ENCODE results near the gene ACSBG1.
A peak's percentile ranks its signal among the peaks of the same experiment; 100 is the strongest.

The ACSBG1 gene

DNA sequence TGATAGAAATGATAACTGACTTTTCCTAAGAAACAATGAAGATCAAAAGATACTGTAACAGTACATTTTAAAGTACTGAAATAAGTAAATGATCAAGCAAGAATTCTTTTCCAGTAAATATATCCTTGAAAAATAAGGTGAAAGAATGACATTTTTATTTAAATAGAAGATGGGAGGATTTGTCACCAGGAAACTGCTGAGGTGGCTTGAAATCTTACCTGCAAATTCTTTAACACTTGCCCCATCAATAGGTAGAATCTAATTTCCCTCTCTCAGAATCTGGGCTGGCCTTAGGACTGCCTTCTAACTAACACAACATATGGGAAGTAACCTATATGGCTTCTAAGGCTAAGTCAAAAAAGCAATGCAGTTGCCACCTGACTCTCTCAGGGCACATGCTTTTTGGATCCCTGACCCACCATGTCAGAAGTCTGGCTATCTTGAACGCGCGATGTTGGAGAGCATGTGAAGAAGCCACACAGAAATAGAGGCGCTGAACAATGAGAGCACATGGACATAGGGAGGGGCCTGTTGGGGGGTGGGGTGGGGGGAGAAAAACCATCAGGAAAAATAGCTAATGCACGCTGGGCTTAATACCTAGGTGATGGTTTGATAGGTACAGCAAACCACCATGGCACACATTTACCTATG, 11.5 kb downstream of the ACSBG1 start:
- no peak for DNase-seq (ENCODE audit: low read depth)

DNA sequence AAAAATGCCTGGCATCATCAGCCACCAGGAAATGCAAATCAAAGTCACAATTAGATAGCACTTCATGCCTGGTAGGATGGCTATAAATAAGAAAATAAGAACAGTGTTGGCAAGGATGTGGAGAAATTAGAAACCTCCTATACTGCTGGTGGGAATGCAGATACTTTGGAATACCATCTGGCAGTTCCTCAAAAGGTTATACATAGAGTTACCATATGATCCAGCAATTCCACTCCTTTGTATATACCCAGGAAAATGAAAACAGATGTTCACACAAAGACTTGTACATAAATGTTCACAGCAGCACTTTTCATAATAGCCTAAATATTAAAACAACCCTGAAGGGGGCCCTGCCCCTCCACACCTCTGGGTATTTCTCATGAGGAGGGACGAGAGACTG, 13.7 kb downstream of the ACSBG1 start:
- no peak for DNase-seq (ENCODE audit: low read depth)

DNA sequence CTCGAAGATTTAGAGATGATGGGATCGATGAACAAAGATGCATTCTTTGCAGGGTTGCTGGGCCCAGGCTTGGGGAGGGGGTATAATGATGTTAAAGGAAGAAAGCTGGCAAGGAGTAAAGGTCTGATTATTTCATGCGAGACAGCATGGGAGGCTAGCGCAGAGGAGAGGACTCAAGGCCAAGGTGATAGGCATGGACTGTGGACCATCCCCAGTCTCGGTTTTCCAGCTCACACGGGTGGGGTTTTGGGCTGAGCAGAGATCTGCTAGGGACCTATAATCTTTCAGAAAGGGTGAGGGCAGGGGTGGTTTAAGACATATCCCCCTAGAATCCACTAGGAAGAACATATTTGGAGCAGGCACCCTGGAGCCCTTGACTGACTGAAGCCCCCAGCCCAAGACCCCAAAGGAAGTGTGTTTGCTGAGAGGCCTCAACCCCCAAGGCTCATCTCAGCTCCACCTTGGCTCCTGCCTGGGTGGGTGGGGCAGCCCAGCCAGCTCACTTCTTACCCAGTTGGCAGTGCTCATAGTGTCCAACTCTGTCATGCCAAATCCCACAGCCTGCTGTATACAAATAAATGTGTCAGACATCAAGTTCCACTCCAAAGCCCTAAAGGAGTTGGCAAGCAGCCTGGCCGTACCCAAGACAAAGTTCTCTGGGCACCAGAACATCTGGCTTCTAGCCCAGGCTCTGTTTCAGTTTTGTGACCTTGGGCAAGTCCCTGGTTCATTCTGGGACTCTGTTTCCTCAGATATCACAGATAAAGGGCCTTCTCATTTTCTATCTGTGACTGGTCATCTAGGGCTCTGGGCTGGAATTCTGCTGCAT, 17.9 kb downstream of the ACSBG1 start:
- DNase-seq (ENCODE audit: low read depth), result no peak

DNA sequence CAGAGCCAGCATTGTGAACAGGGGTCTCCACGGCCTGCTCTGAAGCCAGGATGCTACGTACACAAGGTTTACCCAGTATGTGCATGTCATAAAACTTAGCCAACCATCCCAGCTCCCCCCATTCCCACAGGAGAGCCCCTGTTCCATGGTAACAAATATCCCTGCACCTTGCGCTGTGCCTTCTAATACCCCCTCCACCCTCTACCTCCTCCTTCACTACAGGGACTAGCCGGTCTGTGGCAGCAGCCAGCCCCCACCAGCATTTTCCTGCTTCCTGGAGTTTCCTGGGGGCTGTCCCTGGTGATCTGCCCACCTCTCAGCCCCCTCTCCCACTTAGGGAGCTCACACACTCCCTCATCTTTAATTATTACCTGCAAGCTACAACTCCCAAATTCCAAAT, 20.4 kb downstream of the ACSBG1 start:
- no peak for DNase-seq (ENCODE audit: low read depth)

DNA sequence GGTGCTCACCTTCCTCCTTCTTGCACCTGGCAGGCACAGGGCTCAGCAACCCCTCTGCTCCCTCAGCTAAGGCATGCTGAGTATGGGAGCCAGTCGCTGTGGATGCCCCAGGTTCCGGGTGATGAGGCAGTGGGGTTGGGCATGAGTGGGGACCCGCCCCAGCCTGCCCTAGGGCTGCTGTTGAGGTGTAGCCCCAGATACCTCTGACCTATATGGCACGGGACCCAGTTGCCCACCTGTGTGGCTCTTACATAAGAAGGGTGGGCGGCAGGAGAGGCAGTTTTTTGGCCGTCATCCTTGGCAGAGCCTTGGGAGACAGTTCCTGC, 21.0 kb downstream of the ACSBG1 start:
- no peak for DNase-seq (ENCODE audit: low read depth)

DNA sequence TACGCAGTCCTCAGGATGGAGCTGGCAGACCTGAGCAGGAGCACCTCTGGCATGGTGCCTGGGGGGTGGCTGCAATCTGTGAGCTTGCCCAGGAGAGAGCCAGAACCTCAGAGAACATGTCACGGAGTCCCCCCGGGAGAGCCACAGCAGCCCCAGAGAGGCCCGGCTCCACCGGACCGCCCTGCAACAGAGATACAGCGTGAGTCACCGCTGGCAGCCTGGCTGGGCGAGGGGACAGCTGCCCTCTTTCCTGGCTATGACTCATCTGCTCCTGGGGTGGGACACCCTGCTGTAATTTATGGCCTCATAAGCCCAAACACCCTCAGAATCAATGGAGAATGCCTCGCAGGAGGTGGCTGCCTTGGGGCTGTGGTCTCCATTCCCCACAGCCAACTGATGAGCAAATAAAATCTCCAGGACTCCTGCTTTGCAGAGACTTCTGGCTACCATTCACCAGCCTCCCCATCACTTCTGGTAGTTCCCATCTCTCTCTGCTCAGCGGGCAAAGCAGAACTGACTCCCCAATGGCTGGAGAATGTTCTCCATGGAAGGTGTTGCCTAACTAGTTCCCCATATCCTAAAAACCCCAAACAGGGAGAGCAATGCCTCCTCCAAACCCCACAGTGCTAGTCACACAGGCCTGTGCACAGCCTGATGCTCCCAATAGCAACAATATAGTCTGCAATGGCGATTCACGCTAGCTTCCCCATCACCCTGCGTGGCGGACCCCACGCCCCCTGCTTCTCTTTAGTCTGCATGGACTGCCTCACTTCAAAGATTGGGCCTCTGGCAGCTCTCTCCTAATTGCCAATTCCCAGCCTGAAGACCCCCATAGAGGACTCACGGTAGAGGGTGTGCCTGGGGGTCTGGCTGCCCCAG, 21.6 kb downstream of the ACSBG1 start:
- peak; percentile 4 for DNase-seq (ENCODE audit: low read depth)

DNA sequence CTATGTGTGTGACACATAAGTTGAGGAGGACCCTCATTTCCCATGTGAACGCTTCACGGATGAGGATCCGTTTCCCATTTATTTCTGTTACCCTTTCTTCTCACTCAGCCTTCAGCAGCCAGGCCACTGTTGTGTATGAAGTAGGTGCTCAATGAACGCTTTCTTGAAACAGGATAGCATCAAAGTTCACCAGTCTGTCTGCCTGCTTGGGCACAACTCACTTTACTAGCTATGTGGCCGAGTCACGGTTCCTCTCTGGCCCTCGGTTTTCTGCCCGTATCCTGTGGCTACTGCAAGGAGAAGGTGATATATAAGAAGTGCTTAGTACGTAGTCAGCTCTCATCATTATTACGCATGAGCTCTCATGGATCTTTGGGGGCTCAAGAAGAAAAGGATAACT, 22.4 kb downstream of the ACSBG1 start:
- no peak for DNase-seq (ENCODE audit: low read depth)

DNA sequence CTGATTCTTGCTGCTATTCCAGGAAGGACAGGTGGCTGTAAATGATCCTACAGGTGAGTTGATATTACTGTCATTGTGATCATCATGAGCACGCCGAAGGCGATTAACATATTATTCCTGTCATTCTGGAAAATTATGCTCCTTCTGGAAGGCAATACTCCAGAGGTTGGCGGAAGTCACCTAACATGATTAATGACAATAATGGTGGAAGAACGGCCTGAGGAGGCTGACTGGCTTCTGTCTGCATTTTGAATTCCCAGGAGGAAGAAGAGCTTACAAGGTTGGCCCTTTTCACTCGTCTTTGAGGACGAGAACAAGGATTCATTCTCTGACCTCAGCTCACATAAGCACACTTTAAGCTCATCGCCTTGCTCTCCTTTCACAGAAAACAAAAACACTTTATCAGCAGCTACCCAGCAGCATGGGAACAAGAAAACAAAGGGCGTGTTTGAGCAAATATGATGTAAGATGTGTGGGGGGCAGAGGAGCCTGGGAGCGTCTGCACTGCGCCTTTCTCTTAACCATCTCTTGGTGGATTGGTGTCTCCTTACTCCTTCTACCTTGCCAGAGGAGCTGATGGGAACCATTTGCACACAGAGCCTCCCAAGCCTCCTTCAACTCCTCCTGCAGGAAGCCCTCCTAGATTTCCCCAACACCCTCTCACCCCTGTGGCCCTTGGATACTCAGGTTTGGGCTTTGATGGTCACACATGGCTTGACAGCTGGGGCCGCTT, 23.0 kb downstream of the ACSBG1 start:
- DNase-seq (ENCODE audit: low read depth), result no peak

DNA sequence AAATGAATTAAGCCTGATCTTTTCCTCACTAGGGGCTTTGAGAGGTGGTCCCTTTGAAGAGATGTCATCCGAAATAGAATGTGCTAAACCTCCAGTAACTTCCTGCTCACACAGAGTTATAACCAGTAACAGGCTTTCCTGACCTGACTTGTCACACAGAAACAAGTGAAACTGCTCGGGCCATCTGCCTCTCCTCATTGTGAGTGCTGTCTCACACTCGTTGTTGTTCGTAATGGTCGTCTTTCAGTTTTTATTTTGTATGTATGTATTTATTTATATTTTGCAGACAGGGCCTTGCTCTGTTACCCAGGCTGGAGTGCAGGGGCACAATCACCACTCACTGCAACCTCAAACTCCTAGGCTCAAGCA, 24.0 kb downstream of the ACSBG1 start:
- no peak for DNase-seq (ENCODE audit: low read depth)

DNA sequence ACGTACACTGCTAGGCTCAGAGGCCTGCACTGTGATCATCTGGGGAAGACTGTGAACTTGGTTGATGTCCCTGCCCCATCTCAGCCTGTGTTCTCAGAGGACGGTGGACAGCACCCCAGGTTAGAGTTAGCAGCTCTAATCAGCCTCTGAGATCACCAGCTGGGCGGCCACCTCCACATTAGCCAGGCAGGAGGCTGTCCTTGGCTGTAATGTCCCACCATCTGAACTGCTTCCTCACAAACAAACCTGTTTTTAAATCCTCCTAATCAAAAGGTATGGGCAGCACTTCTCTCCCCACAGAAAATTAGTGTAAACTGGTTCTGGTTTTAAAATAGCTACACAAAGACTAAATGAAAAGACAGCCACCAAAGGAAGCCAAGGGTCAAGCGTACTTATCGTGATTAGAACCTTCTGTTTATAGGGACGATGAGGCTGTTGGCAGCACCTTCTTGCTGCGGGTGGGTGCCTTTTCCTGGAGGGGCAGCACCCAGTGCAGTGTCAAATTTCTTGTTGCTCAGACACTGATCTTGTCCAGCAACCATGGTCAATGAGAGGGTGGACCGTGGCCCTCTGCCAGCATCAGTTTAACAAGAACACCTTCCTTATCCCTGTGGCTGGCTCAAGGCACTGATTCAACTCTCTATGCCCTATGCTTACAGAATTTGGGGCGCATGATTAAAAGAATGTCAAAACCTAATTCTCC, 24.6 kb downstream of the ACSBG1 start:
- DNase-seq (ENCODE audit: low read depth), result no peak

DNA sequence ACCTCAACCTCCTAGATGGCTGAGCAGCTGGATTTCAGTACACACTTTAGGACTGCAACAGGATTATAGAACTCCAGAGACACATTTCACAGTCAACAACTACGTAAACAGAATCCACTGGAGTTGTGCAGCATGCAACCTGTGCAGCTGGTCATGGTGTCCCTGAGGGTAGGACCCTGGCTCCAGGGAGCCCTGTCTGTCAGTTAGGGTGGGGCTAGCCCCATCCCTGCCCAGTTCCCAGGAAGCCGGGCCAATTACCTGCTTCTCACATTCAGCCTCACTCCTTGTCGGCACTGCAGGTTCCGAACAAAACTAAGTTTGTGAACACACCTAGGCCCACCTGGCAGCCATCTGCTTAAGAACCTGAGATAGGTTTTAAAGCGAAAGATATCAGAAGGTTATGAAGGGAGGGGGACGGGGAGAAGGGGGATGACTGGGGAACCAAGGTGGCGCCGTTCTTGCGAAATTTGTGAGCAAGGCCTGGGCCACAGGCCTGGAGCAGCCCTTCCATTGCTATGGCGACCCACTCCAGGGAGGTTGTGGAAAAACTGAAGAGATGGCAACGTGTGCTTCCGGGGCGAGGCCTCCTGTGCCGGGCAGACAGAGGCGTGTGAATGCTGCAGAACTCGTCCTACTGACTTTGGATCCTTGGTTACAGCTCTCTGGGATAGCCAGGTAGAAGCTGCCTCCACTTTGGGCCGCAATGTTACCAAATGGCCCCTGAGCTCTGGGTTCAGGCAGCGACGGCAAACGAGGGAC, 25.3 kb downstream of the ACSBG1 start:
- DNase-seq (ENCODE audit: low read depth), result no peak

DNA sequence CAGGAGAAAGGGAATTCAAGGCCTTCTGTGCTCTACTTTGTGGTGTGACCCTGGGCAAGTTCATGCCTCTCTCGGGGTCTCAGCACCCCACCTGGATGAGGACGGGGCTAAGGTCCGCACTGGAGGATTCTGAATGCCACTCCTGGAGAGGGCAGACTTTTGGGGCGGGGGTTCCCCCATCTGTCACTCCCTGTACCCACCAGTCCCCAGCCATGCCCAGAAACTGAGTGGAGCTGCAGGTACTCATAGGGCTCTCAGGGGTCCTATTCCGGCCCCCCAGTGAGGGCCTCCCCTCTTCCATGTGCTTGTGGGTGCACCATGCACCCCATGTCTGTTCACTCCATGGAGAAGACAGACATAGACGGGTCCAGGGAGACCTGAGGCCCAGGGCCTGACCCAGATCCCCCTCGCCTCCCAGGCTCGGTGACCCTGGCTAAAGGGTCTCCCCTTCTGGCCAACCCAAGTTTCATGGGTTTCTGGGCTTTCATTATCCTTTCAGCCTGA, 26.0 kb downstream of the ACSBG1 start:
- no peak for DNase-seq (ENCODE audit: low read depth)

DNA sequence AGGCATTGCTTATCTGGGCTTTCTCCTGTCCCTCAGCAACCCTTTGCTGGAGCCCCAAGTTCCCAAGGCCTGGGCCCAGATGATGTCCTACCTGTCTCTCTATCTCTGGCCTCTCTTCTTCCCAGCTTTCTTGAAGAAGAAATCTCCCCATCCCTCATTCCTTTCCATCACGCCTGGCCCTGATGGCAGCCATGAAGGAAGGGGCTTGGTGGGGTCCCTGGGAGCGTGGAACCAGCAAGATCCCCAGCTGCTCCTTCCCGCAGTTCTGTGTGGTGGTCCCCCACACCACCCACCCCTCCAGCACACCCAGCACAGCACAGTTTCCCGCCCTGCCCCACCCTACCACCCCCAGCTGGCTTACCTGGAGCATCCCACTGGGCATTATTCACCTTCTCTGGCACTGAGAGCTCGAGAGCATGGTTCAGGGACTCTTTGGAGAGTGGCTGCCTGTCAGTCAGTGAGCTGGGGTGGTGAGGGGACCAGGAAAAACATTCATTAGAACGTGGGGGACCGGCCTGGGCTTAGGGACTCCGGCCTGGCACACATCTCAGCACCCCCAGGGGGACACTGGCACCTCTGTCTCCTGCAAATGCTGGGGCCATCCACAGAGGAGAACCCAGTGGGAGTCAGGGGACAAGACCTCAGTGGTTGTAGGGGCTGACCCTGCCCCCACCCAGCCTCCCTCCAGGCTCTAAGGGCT, 26.6 kb downstream of the ACSBG1 start:
- DNase-seq (ENCODE audit: low read depth), result no peak

DNA sequence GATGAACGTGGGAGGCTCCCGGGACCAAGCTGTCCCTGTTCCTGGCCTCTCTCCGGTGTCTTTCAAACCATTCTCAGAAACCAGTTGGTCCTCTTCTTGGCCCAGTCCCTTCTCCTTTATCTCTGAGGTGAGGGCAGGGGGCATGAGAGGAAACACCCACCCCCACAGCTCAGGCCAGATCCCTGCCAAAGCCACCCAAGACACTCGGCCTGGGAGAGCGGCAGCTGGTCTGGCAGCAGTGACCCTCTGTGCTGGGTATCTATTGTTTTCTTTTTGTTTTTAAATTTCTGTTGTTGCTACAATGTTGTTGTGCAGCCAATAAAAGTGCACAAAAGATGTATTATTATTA, 27.3 kb downstream of the ACSBG1 start:
- DNase-seq (ENCODE audit: low read depth), result no peak

DNA sequence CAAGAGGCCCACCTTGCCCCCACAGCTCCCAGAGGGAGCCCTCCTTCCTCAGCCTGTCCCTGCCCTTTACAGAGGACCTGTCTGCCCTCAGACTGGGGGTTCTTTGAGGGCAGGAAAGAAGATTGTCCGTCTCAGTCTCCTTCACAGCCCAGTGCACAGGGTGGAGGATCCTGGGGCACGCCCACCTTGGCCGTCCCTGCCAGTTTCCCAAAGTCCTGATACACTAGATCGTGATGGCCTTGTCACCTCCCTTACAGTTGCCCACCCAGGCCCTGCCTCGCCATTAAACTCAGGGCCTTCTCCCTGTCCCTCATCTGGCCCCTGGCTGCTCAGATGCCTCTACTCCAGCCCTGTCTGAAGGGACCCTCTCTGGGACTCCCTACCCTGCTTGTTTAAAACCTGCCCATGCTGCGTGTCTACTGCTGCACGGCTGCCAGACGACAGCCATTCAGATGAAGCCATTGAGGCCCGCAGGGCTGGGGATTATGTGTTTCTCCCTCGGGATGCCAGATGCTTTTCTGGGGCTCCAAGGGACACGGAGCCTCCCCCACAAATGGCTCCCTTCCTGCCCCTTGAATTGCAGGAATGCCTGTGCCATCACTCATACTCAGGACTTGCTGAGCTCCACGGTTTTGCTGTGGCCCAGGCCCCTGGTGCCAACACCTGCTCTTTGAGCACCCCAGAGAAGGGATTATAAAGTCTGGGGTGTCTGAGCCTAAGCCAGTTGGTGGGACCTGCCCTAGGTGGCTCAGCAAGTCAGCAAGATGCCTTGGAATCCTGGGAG, 27.8 kb downstream of the ACSBG1 start:
- DNase-seq (ENCODE audit: low read depth), result peak; percentile 6

DNA sequence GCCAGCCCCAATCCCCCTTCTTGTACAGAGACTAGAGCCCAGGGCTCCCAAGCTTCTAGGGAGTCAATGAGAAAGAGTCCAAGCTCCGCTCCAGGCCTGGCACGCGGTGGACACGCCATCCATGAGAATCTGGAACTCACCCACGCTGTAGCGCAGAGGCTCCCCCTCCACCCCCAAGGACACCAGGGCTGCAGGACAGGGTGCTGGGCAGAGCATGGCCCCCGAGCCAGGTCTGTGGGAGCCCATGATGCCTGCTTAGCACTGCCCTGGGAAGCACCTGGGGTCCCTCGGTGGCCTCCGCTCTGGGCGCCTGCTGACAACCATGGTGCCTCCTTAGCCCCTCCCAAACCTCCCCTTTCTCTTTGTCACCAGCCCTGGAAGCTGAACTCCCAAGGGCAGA, 28.5 kb downstream of the ACSBG1 start:
- no peak for DNase-seq (ENCODE audit: low read depth)

DNA sequence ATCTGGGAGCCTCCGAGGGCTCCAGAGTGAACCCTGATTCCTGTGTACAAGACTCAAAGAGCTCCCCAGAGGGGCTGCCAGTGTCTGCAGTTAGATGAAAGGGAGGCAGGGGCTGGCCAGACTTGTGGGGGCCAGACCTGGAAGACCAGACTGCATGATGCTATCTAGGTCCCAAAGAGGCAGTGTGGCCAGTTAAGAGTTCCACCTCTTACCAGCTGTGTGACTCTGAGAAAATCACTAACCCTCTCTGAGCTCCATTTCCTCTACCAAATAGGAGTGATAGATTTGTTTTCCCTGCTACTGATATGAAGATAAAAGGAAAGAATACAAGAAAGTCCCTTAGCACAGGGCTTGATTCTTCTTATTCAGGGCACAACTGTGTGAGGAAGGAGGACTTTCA, 29.0 kb downstream of the ACSBG1 start:
- no peak for DNase-seq (ENCODE audit: low read depth)

DNA sequence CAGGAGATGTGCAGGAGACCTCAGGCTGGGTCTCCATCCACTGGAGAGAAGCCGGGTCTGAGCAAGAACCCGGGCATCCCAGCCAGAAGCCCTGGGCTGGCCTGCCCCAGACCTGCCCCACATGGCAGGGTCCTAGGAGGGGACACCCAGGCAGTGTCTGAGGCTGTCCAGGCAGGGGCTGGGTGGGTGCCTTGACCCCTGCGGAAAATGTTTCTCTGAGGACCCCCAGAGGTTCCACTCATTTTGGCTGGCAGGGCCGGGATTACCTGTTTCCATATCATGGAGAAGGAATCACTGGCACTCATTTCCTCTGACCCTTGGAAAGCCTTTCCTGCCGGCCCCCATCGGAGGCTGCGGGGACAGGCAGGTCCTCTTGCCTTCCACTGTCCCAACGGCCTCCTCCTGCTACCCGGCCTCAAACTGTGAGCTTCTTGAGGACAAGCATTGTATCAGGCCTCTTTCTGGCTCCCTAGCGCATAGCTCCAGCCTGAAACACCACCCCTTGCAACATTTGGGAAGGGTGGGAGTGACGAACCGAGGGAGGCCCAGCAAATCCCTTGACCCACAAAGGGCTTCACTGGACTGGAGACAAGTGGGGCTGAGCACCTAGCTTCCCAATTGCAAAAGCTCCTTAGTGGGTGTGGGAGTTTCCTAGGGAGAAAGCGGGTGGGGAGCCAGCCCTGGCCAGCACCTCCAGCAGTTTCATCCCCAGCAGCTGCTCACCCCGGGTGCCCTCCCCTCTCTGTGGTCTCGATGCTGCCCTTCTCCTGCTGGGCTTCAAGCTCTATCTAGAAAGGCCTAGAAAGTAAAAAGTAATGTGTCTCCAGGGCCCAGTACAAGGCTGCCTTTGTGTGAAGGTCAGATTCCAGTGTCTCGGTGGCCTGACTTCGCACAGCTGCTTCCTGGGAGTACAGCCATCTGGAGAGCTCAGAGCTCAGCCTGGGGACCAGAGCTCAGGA, 29.7 kb downstream of the ACSBG1 start:
- DNase-seq (ENCODE audit: low read depth), result no peak
